ENCODE results near the gene NCCRP1.

The NCCRP1 gene

DNA sequence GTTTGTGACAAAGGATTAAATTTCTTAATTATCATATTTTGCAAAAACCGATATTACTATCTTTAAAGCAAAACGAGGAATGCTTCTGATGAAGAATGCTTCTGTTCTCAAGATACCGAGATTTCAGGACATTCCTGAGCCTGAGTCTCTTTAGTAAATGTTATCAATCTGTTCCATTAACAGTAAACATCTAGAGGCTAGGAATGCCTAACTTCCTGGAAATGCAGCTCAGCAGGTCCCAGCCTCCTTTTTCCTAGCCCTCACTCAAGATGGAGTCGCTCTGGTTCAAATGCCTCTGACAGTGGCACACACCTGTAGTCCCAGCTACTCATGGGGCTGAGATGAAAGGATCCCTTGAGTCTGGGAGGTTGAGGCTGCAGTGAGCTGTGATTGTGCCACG is 54.3 kb downstream of the NCCRP1 start:
- no peaks in the 10 kb centered on the region for H3K27me3 ChIP-seq (ENCODE audit: control insufficient read depth, low read length)
- peaks cover 17% of the 10 kb centered on the region for H3K4me1 ChIP-seq (ENCODE audit: control insufficient read depth, low read length)

More for the DNA sequence above, 54.3 kb downstream of the NCCRP1 start:
- Histone ChIP-seq H3K4me2 (ENCODE audit: low read length) (no peak overlapping the region), H3K27ac (ENCODE audit: low read depth, low read length) (no peak overlapping the region), H3K36me3 (ENCODE audit: control insufficient read depth, low read length) (no peaks in the 10 kb centered on the region), H3K4me3 (ENCODE audit: low read length) (no peak overlapping the region), H3K79me2 (ENCODE audit: control insufficient read depth, low read length) (no peaks in the 10 kb centered on the region), H3K9me3 (ENCODE audit: control insufficient read depth, insufficient read depth, low read length) (no peaks in the 10 kb centered on the region), H3F3A (ENCODE audit: control insufficient read depth, insufficient read depth) (no peaks in the 10 kb centered on the region), H4K20me1 (ENCODE audit: control insufficient read depth, insufficient read depth, low read depth, low read length) (no peaks in the 10 kb centered on the region), H3K9me2 (replicated peaks; ENCODE audit: control insufficient read depth, low read length) (no peaks in the 10 kb centered on the region)
- no peak for TF ChIP-seq EZH2phosphoT487 (IDR thresholded peaks at IDR 0.05; ENCODE audit: borderline replicate concordance, low read length)
- TF ChIP-seq, protein P1, sequence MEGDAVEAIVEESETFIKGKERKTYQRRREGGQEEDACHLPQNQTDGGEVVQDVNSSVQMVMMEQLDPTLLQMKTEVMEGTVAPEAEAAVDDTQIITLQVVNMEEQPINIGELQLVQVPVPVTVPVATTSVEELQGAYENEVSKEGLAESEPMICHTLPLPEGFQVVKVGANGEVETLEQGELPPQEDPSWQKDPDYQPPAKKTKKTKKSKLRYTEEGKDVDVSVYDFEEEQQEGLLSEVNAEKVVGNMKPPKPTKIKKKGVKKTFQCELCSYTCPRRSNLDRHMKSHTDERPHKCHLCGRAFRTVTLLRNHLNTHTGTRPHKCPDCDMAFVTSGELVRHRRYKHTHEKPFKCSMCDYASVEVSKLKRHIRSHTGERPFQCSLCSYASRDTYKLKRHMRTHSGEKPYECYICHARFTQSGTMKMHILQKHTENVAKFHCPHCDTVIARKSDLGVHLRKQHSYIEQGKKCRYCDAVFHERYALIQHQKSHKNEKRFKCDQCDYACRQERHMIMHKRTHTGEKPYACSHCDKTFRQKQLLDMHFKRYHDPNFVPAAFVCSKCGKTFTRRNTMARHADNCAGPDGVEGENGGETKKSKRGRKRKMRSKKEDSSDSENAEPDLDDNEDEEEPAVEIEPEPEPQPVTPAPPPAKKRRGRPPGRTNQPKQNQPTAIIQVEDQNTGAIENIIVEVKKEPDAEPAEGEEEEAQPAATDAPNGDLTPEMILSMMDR (IDR thresholded peaks at IDR 0.05; ENCODE audit: low read depth, low read length, poor library complexity, severe bottlenecking), result no peak
